GM12892 (cell line): ENCODE results near the gene BANP.

ENCODE experiments used
- POLR2A ChIP-seq: IDR thresholded peaks from 2 replicates; pipeline ENCODE4 v1.6.1; 2011; ENCODE audit warnings: low read depth, low read length, control low read depth
- POLR2AphosphoS5 ChIP-seq: IDR thresholded peaks from 2 replicates; pipeline ENCODE4 v1.6.1; 2011; ENCODE audit warnings: low read depth, low read length, control low read depth
- TAF1 ChIP-seq: IDR thresholded peaks from 2 replicates; pipeline ENCODE4 v1.6.1; 2011; ENCODE audit warnings: low read depth, mild to moderate bottlenecking, control low read depth, low read length, borderline replicate concordance

GRCh38 chr16:88077328-88078108 is 126.3 kb downstream of the BANP start:
- no peak for TF ChIP-seq POLR2A
- TF ChIP-seq POLR2AphosphoS5: no peak
- no peak for TF ChIP-seq TAF1
